SK-N-SH (cell line): ENCODE data around the gene MOV10L1.

Experiments used
- EZH2phosphoT487 ChIP-seq: fragments of 200-600 bp; sonication (generic); IDR thresholded peaks from 2 replicates; pipeline ENCODE4 v1.6.1; 2017; ENCODE audit warnings: low read depth, mixed run types, mild to moderate bottlenecking, antibody characterized with exemption, moderate library complexity, borderline replicate concordance
- GABPA ChIP-seq: IDR thresholded peaks from 2 replicates; pipeline ENCODE4 v1.4.0; 2012; ENCODE audit warnings: low read depth, mild to moderate bottlenecking
- GATA2 ChIP-seq: sonication (generic); formaldehyde crosslinking; IDR thresholded peaks from 2 replicates; pipeline ENCODE4 v1.5.0; 2020; ENCODE audit warnings: mild to moderate bottlenecking, missing genetic modification reagents
- RAD21 ChIP-seq: IDR thresholded peaks from 2 replicates; pipeline ENCODE4 v1.6.1; 2012; ENCODE audit warnings: mild to moderate bottlenecking, low read length
- REST ChIP-seq: IDR thresholded peaks from 2 replicates; pipeline ENCODE4 v1.6.1; 2012; ENCODE audit warnings: mild to moderate bottlenecking, low read depth, low read length, moderate library complexity
- TAF1 ChIP-seq: IDR thresholded peaks from 2 replicates; pipeline ENCODE4 v1.6.1; 2012; ENCODE audit warnings: low read depth, mild to moderate bottlenecking, low read length, moderate library complexity, borderline replicate concordance
- USF1 ChIP-seq: IDR thresholded peaks from 2 replicates; pipeline ENCODE4 v1.4.0; 2012; ENCODE audit warnings: low read depth, borderline replicate concordance
- YY1 ChIP-seq: IDR thresholded peaks from 2 replicates; pipeline ENCODE4 v1.4.0; 2012; ENCODE audit warnings: low read depth, mild to moderate bottlenecking
- TF ChIP-seq, protein P1 (sequence below): fragments of 200-600 bp; sonication (generic); IDR thresholded peaks from 2 replicates; pipeline ENCODE4 v1.6.1; 2017; ENCODE audit warnings: antibody characterized with exemption, mild to moderate bottlenecking, moderate library complexity

DNA sequence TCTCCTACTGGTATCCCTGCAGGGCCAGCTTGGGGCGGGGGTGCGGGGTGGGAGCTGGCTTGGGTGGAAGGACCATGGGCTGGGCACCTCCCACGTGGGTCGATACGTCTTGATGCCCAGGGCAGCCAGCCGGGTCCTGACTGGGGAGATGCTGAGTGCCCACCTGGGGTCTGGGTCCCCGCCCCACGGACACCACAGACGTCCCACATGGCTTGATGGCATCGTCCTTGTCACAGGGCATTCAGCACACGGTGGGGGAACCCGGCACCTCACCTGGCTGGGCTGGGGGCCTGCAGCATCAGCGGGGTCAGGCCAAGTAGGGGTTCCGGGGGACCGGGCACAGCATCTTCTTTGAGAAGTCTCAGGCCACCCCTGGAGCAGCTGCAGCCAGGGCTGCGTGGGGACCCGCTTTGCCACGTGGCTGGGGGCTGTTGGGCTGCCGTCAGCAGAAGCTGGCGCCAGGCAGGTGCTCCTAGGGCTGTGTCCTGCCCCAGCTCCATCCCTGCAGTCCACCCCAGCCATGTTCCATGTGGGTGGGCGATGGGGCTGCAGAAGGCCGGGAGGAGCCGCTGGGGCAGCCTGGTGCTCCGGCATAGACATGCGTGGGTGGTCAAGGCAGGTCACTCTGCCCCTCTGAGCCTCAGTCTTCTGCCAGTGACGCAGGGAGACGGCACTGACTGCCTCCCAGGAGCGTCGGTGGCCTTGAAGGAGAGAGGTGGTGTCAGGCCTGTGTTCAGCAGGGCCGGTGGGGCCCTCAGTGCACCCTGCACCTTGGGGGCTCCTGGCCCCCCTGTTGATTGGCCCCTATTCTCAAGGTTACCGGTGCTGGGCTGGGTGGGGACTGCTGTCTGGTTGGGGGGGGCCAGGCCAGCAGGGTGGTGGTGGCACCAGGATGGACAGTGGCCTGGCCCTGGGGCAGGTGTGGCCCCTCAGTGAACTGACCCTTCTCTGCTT is 119.4 kb downstream of the MOV10L1 start:
- TF ChIP-seq GABPA: no peak
- TF ChIP-seq, protein P1, sequence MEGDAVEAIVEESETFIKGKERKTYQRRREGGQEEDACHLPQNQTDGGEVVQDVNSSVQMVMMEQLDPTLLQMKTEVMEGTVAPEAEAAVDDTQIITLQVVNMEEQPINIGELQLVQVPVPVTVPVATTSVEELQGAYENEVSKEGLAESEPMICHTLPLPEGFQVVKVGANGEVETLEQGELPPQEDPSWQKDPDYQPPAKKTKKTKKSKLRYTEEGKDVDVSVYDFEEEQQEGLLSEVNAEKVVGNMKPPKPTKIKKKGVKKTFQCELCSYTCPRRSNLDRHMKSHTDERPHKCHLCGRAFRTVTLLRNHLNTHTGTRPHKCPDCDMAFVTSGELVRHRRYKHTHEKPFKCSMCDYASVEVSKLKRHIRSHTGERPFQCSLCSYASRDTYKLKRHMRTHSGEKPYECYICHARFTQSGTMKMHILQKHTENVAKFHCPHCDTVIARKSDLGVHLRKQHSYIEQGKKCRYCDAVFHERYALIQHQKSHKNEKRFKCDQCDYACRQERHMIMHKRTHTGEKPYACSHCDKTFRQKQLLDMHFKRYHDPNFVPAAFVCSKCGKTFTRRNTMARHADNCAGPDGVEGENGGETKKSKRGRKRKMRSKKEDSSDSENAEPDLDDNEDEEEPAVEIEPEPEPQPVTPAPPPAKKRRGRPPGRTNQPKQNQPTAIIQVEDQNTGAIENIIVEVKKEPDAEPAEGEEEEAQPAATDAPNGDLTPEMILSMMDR: no peak
- no peak for TF ChIP-seq RAD21
- no peak for TF ChIP-seq REST
- no peak for TF ChIP-seq USF1
- no peak for TF ChIP-seq TAF1
- TF ChIP-seq YY1: no peak
- TF ChIP-seq EZH2phosphoT487: no peak
- no peak for TF ChIP-seq GATA2 (CRISPR knock-in tag)
